Measurements from ENCODE around the gene SPATA31D4. TPM values are rescaled to one million over a fixed set of nuclear protein-coding genes. Genes with fewer than 3 reads are reported as not detected.

Gene SPATA31D4
- total and polyA plus RNA-seq, 10 donors, result 0.02 TPM; not detected in 9

DNA sequence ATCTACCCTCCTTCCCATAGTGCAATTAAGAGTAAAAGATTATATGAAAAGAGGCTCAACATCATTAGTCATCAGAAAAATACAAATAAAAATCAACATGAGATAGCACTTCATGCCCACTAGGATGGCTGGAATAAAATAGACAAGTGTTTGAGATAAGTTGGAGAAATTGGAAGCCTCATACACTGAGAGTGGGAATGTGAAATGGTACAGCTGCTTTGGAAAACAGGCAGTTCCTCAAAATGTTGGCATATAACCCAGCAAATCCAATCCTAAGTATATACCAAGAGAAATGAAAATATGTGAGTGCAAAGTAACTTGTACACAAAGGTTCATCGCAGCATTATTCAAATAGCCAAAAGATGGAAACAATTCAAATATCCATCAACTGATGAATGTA, 24.9 kb downstream of the SPATA31D4 start:
- intact Hi-C loops (cut with DNase I; ENCODE audit: low total_unique reads), result no loop called here

DNA sequence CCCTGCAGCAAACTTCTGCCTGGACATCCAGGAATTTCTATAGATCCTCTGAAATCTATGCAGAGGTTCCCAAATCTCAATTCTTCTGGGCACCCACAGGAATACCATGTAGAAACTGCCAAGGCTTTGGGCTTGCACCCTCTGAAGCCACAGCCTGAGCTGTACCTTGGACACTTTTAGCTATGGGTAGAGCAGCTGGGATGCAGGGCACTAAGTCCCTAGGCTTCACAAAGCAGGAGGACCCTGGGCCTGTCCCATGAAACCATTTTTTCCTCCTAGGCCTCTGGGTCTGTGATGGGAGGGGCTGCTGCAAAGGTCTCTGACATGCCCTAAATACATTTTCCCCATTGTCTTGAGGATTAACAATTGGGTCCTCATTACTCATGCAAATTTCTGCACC, 27.4 kb downstream of the SPATA31D4 start:
- intact Hi-C loops (cut with DNase I; ENCODE audit: low total_unique reads), result no loop called here

More for the DNA sequence above, 24.9 kb downstream of the SPATA31D4 start:
- no peak overlapping the region for H3K27ac ChIP-seq
- no peaks in the 10 kb centered on the region for H3K36me3 ChIP-seq
- no peak overlapping the region for H3K4me3 ChIP-seq
- WGBS, 5 donors, result 91 to 100% (median 97%) methylated on average over 1 of the region's 1 CpG
- H3K4me1 ChIP-seq, result no peaks in the 10 kb centered on the region
- DNase-seq, result no peak
- H3K9me3 ChIP-seq, result peaks cover 4 to 41% (median 37%) of the 10 kb centered on the region in 8 donors
- no peak for TF ChIP-seq POLR2A (IDR thresholded peaks at IDR 0.05)
- TF ChIP-seq, protein P1, sequence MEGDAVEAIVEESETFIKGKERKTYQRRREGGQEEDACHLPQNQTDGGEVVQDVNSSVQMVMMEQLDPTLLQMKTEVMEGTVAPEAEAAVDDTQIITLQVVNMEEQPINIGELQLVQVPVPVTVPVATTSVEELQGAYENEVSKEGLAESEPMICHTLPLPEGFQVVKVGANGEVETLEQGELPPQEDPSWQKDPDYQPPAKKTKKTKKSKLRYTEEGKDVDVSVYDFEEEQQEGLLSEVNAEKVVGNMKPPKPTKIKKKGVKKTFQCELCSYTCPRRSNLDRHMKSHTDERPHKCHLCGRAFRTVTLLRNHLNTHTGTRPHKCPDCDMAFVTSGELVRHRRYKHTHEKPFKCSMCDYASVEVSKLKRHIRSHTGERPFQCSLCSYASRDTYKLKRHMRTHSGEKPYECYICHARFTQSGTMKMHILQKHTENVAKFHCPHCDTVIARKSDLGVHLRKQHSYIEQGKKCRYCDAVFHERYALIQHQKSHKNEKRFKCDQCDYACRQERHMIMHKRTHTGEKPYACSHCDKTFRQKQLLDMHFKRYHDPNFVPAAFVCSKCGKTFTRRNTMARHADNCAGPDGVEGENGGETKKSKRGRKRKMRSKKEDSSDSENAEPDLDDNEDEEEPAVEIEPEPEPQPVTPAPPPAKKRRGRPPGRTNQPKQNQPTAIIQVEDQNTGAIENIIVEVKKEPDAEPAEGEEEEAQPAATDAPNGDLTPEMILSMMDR (IDR thresholded peaks at IDR 0.05 in 8 of 11, conservative IDR thresholded peaks at IDR 0.05 in 3 of 11), result no peak
- TF ChIP-seq POLR2AphosphoS5 (IDR thresholded peaks at IDR 0.05), result no peak
- no peaks in the 10 kb centered on the region for H3K27me3 ChIP-seq (replicated peaks in 1 of 7)

DNA sequence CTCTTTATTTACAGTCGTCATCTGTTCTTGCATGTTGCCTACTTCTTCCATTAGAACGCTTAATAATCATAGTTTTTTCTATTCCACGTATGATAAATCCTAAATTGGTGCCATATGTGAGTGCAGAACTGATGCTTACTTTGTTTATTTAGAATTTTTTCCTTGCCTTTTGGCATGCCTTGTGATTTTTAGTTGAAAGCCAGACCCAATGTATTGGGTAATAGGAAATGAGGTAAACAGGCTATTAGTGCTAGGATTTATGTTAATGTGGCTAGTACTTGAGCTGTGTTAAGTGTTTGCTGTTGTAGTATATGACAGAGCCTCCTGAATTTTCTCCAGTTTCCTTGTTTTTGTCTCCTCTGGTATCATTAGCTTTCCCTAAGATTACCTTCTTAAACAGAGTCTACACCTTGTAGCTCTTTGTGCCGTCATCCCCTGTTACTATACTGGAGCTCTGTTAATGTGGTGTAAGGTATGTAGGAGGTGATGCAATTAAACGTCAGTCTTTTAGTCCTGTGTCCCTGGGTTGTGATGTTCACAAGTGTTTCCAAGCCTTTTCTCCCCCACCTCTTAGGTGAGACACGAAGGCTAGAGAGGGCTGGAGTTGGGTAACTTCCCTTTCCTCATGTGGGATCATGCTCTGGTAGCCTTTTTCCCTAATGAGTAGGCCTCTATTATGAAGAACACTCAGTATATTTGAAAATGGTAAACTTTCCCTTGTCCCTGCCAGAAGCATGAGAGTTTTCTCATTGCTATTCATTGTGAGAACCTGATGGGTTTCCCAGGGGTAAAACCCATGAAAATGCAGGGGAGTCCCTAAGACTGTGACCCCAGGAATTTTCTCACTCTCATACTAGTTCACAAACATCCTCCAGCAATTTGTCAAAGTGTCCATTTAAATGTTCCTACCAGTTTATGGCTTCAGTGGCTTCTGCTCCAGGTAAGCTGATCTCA, 36.3 kb downstream of the SPATA31D4 start:
- WGBS, 5 donors, result 68 to 88% (median 78%) methylated on average over 6 of the region's 6 CpGs
- intact Hi-C loops (cut with DNase I; ENCODE audit: low total_unique reads), result no loop called here

More for the DNA sequence above, 27.4 kb downstream of the SPATA31D4 start:
- no peaks in the 10 kb centered on the region for H3K36me3 ChIP-seq
- H3K27ac ChIP-seq, result no peak overlapping the region
- H3K4me1 ChIP-seq, result no peaks in the 10 kb centered on the region
- DNase-seq, result no peak
- H3K27me3 ChIP-seq (replicated peaks in 1 of 7), result no peaks in the 10 kb centered on the region
- TF ChIP-seq, protein P1 (IDR thresholded peaks at IDR 0.05 in 8 of 11, conservative IDR thresholded peaks at IDR 0.05 in 3 of 11), result no peak
- TF ChIP-seq POLR2A (IDR thresholded peaks at IDR 0.05), result no peak
- TF ChIP-seq POLR2AphosphoS5 (IDR thresholded peaks at IDR 0.05), result no peak
- H3K9me3 ChIP-seq, result peaks cover 4 to 41% (median 37%) of the 10 kb centered on the region in 8 donors
- H3K4me3 ChIP-seq, result no peak overlapping the region

DNA sequence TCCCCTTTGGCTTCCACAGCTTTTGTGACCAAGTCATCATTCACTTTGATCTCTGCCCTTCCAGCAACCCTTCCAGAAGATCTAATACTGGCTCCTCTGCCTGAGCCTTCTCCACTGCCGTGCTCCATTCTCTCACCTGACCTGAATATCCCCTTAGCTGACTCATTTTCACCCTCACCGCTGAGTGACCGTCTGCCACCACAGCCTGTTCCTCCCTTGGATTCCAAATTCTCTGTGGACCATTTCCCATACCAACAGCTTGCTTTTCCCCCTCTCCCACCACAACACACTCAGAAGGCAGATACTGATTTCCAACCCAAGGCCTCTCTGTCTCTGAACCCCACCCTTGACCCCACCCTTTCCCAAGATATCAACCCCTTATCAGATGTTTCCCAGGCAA, 39.8 kb downstream of the SPATA31D4 start:
- H3K27ac ChIP-seq, result no peak overlapping the region
- no peaks in the 10 kb centered on the region for H3K27me3 ChIP-seq (replicated peaks in 1 of 7)
- DNase-seq, result no peak
- H3K9me3 ChIP-seq, result peaks cover 0 to 22% (median 0%) of the 10 kb centered on the region in 8 donors
- no peaks in the 10 kb centered on the region for H3K4me1 ChIP-seq
- WGBS, 5 donors, result 85 to 98% (median 90%) methylated on average over 3 of the region's 3 CpGs
- H3K4me3 ChIP-seq, result no peak overlapping the region
- no peaks in the 10 kb centered on the region for H3K36me3 ChIP-seq
- intact Hi-C loops (cut with DNase I; ENCODE audit: low total_unique reads), result no loop called here
- no peak for TF ChIP-seq POLR2A (IDR thresholded peaks at IDR 0.05)
- TF ChIP-seq, protein P1 (IDR thresholded peaks at IDR 0.05 in 8 of 11, conservative IDR thresholded peaks at IDR 0.05 in 3 of 11), result no peak
- no peak for TF ChIP-seq POLR2AphosphoS5 (IDR thresholded peaks at IDR 0.05)

More for the DNA sequence above, 36.3 kb downstream of the SPATA31D4 start:
- Histone ChIP-seq H3K9me3 (peaks cover 0 to 22% (median 0%) of the 10 kb centered on the region in 8 donors), H3K27ac (no peak overlapping the region), H3K36me3 (no peaks in the 10 kb centered on the region), H3K4me1 (no peaks in the 10 kb centered on the region), H3K4me3 (no peak overlapping the region), H3K27me3 (replicated peaks in 1 of 7) (no peaks in the 10 kb centered on the region)
- no peak for DNase-seq
- TF ChIP-seq, protein P1 (IDR thresholded peaks at IDR 0.05 in 8 of 11, conservative IDR thresholded peaks at IDR 0.05 in 3 of 11), result no peak
- TF ChIP-seq POLR2AphosphoS5 (IDR thresholded peaks at IDR 0.05), result no peak

All from spleen (tissue), 11 donors.